Activated CD4-positive, alpha-beta T cell treated with anti-CD3 and anti-CD28 coated beads, Interleukin-2, amount 10 ng/mL, durations not matched to agents 24 days and 14 days (primary cell): ENCODE data around the gene PPP1R26. TPM values are rescaled to one million over a fixed set of nuclear protein-coding genes. Genes with fewer than 3 reads are reported as not detected.

ENCODE experiments used
- DNase-seq: peaks from one replicate; pipeline ENCODE4 v3.0.0; 2022
- H3K27ac Mint-ChIP-seq: one replicate; pipeline ENCODE4 v1.8.0; 2022; ENCODE audit warnings: mild to moderate bottlenecking, mixed read lengths
- H3K27me3 Mint-ChIP-seq: one replicate; pipeline ENCODE4 v1.8.0; 2022; ENCODE audit warnings: mixed read lengths
- H3K36me3 Mint-ChIP-seq: one replicate; pipeline ENCODE4 v1.8.0; 2022; ENCODE audit warnings: low read depth, mild to moderate bottlenecking, mixed read lengths
- H3K4me1 Mint-ChIP-seq: one replicate; pipeline ENCODE4 v1.8.0; 2021; ENCODE audit warnings: mixed read lengths
- H3K4me3 Mint-ChIP-seq: one replicate; pipeline ENCODE4 v1.8.0; 2022; ENCODE audit warnings: mild to moderate bottlenecking, moderate library complexity, mixed read lengths
- H3K9me3 Mint-ChIP-seq: one replicate; pipeline ENCODE4 v1.8.0; 2021; ENCODE audit warnings: mixed read lengths
- intact Hi-C: fragments of 100-400 bp; cut with micrococcal nuclease; formaldehyde crosslinking; loops from one replicate; pipeline ENCODE4 v1.15.1; 2023
- total RNA-seq: library from RNA; stranded (reverse); gene quantifications from 2 replicates; pipeline ENCODE4 v1.2.3, GENCODE V29; 2022

The PPP1R26 gene
- total RNA-seq, 1 donor from 2014 or later: 0.82 TPM

DNA sequence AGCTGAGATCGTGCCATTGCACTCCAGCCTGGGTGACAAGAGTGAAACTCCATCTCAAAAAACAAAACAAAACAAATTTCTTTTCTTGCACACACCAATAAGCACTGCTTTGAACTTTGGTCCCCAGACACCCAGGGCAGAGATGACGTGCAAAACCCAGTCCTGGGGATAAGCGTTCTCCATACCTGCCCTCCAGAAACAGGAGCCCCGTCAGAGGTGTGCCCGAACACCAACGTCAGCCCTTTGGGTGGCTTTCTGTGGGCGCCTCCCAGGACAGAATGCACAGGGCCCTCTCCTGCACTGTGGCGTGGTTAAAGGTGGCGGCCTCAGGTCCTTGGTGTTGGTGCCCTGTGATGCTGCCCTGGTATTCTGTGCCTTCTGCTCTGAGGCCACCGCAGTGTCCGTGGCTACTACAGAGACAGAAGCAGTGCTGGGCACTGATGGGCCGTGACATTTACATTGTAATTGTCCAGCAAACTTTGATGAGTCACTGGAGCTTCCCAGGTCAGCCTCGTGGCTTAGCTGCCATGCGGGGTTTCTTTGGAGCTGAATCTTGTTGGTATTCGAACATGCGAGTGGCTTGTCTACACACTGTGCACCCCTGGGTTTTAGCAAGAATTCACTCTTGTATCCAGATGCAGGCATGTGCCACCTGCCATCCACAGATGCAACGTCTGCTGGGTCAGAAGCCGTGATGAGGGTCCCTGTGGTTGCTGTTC lies 9.8 kb downstream of the PPP1R26 start:
- Mint-ChIP-seq H3K4me1 (no peaks in the 10 kb centered on the region), H3K27ac (no peak overlapping the region), H3K4me3 (no peak overlapping the region), H3K27me3 (no peaks in the 10 kb centered on the region), H3K9me3 (no peaks in the 10 kb centered on the region), H3K36me3 (no peaks in the 10 kb centered on the region)
- DNase-seq: no peak
- intact Hi-C loops: no loop called here

DNA sequence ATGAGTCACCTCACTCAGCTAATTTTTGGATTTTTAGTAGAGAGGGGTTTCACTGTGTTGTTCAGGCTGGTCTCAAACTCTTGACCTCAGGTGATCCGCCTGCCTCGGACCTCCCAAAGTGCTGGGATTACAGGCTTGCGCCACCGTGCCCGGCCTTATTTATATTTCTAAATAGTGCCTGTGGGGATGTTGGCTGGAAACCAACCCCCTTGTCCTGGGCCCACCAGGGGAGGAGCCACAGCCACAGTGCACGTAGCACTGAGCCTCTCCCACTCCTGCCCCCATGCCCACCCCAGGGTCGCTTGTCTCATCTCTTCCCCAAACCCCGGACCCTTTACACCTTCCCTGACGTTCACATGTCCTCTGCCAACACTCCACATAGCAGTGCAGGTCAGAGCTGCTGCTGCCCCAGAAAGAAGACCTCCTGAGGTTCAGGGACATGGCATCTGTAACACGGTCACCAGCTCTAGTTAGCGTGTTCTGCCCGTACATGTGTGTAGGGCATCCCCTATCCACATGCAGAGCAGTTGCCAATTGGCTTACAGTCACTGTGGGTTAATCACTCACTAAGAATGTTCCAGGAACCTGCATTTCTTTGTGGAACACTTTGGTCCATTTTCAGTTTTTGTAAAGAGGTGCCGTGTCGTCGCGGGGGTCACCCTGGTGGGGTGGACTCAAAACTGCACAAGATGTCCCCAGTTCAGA lies 10.7 kb downstream of the PPP1R26 start:
- intact Hi-C loops: no loop called here
- Mint-ChIP-seq H3K9me3 (no peaks in the 10 kb centered on the region), H3K27ac (no peak overlapping the region), H3K27me3 (no peaks in the 10 kb centered on the region), H3K4me3 (no peak overlapping the region), H3K36me3 (no peaks in the 10 kb centered on the region), H3K4me1 (no peaks in the 10 kb centered on the region)
- no peak for DNase-seq

DNA sequence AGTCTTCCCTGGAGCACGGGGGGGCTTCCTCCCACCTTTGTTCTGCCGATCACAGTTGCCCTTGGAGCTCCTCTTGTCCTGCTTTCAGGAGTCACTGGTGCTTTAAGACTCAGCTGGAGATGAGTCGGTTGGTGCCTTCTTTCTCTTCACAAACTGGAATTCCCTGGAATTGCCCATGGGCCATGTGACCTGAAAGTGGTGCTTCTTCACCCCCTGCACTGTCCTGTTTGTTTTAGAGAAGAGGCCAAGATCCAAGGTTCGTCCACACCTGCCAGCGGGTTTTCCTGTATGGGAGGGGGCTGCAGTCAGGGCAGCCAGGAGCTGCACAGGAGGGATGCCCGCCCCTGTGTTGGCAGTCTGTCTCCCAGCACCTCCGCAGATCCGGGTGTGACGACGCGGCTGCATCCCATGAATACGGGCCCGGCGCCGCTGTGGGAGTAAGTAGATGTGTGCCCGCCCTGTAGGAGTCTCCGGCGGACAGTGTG lies 11.4 kb downstream of the PPP1R26 start:
- no peaks in the 10 kb centered on the region for H3K9me3 Mint-ChIP-seq
- no peaks in the 10 kb centered on the region for H3K4me1 Mint-ChIP-seq
- intact Hi-C loops: no loop called here
- no peak overlapping the region for H3K27ac Mint-ChIP-seq
- no peak overlapping the region for H3K4me3 Mint-ChIP-seq
- no peaks in the 10 kb centered on the region for H3K36me3 Mint-ChIP-seq
- no peaks in the 10 kb centered on the region for H3K27me3 Mint-ChIP-seq
- no peak for DNase-seq

GRCh38 chr9:135491764-135492163 lies 12.2 kb downstream of the PPP1R26 start:
- intact Hi-C loops: no loop called here
- Mint-ChIP-seq H3K4me3 (no peak overlapping the region), H3K4me1 (no peaks in the 10 kb centered on the region), H3K36me3 (no peaks in the 10 kb centered on the region), H3K27ac (no peak overlapping the region), H3K27me3 (no peaks in the 10 kb centered on the region), H3K9me3 (no peaks in the 10 kb centered on the region)
- no peak for DNase-seq

GRCh38 chr9:135492886-135493669 lies 13.5 kb downstream of the PPP1R26 start:
- H3K4me1 Mint-ChIP-seq: no peaks in the 10 kb centered on the region
- DNase-seq: no peak
- no peaks in the 10 kb centered on the region for H3K36me3 Mint-ChIP-seq
- no peaks in the 10 kb centered on the region for H3K9me3 Mint-ChIP-seq
- no peak overlapping the region for H3K4me3 Mint-ChIP-seq
- no peak overlapping the region for H3K27ac Mint-ChIP-seq
- intact Hi-C loops: no loop called here
- peaks cover 1% of the 10 kb centered on the region for H3K27me3 Mint-ChIP-seq

DNA sequence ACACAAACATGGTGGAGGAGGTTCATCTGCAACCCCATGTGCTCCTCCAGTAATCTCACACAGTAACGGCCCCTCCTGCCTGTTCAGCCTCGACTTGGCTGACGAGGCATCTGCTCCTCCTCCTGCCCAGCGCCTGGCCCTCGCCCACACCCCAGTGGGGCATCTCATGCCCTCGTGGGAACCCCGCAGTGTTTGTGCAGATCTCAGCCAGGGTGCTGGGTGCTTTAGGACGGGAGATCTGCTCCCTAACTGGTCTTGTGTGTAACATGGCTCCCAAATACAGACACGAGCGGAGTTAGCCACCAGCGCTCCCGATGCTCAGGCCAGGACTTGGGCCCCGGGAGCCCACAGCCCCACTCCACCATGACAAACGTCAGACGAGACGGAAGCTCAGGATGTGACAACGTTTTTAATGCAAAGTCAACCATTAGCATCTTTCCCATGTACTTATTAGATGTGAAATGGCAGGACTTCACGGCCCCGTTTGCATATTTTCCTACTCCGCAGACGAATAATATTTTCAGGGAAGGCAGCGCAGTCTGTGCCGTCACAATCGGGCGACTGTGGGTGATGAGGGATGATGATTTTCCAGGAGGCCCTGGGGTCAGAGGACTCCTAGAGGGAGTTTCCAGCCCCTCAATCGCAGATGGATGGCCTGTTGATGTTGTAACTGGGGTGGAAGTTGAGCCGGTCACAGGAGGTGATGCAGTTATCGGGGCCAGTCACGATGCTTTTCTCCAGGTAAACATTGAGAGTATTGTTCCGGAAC lies 15.4 kb downstream of the PPP1R26 start:
- intact Hi-C loops: no loop called here
- Mint-ChIP-seq H3K9me3 (no peaks in the 10 kb centered on the region), H3K27me3 (peaks cover 8% of the 10 kb centered on the region), H3K4me1 (peaks cover 3% of the 10 kb centered on the region), H3K36me3 (no peaks in the 10 kb centered on the region), H3K4me3 (no peak overlapping the region), H3K27ac (no peak overlapping the region)
- no peak for DNase-seq

- H3K27me3 Mint-ChIP-seq: peaks cover 8% of the 10 kb centered on the region
- intact Hi-C loops: no loop called here
- peaks cover 14% of the 10 kb centered on the region for H3K36me3 Mint-ChIP-seq
- H3K27ac Mint-ChIP-seq: no peak overlapping the region
- H3K4me1 Mint-ChIP-seq: peaks cover 7% of the 10 kb centered on the region
- no peak overlapping the region for H3K4me3 Mint-ChIP-seq
- no peak for DNase-seq
- no peaks in the 10 kb centered on the region for H3K9me3 Mint-ChIP-seq
Measured at GRCh38 chr9:135498381-135499126, 19.0 kb downstream of the PPP1R26 start.

DNA sequence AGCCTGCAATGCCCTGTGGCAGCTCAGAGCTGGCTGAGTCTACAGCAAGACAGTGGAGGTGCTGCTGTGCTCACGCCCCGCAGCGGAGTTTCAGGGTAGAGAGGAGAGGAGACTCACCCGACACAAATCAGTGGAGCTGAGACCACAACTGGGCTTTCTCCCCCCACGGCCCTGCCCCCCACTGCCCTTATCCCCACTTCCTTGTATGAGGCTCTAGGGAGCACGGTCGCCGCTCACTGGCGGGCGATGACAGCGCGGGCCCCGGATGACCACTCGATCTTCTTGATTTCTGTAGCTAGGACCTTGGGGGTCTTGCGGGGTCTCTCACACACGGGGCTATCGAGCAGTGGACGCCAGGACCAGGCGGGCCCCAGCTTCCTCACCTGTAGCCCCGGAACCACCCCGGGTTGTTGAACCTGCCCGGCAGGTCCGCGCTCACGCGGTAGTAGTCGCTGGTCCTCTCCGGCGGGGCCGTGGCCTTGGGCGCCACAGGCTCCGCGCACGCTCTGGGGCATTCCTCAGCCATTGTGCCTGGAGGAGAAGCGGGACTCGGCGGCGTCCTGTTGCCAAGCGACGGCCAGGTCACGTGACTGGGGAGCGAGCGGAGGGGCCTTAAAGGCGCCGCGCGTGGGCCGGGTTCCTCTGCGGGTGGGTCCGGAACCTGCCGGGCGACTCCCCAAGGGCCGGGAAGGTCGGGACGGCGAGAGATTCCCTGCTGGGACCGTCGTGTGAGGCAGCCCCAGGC lies 19.9 kb downstream of the PPP1R26 start:
- peaks cover 20% of the 10 kb centered on the region for H3K36me3 Mint-ChIP-seq
- DNase-seq: peak; percentile 97
- H3K4me1 Mint-ChIP-seq: peaks cover 7% of the 10 kb centered on the region
- peak overlapping the region; percentile 95 for H3K4me3 Mint-ChIP-seq
- H3K27ac Mint-ChIP-seq: no peak overlapping the region
- peaks cover 8% of the 10 kb centered on the region for H3K27me3 Mint-ChIP-seq
- intact Hi-C loops: no loop called here
- H3K9me3 Mint-ChIP-seq: no peaks in the 10 kb centered on the region

- intact Hi-C loops: no loop called here
Measured at GRCh38 chr9:135500071-135500524, 20.5 kb downstream of the PPP1R26 start.

DNA sequence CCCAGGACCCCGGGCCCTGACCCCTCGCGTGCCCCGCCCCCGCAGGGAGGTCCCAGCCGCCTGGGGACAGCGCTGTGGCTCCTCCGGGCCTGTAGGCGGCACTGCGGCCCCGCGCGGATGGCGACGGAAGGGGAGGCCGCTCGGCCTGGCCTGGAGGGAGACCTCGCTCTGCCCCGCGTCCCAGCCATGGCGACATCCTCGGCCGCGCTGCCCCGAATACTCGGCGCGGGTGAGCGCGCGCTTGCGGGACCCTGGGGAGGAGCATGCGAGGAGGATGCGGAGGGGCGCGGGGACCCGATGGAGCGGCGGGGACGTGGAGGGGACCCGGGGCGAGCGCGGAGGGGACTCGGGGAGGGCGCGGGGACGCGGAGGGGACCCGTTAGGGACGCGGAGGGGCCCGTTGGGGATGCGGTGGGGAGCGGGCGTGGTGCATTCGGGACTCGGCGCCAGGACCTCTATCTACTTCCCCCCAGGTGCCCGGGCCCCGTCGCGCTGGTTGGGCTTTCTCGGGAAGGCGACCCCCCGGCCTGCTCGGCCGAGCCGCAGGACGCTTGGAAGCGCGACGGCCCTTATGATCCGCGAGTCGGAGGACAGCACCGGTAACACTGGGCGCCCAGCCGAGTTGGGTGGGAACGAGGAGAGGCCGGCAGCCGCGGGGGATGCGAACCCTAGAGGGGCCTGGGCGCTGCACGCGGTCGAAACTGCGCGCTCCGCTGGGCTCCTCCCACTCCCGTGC lies 21.1 kb downstream of the PPP1R26 start, which contains the start of gene MRPS2:
Gene MRPS2 (plus strand): TSS at position 158 of the 736 bp plus-strand sequence. CDS start 29 bp downstream, at position 187.
- Mint-ChIP-seq H3K27ac (peak within 1 kb of the TSS; percentile 97), H3K4me3 (peak within 1 kb of the TSS; percentile 95), H3K9me3 (no peaks in the 10 kb centered on the region), H3K4me1 (peaks cover 7% of the 10 kb centered on the region), H3K36me3 (peaks cover 28% of the 10 kb centered on the region), H3K27me3 (peaks cover 8% of the 10 kb centered on the region)
- DNase-seq: peak; percentile 97
- intact Hi-C loops: loop anchor here (1.0 kb wide), 1 partner anchor 31 kb away; no protein-coding TSS in a partner anchor

More at GRCh38 chr9:135500071-135500524, 20.5 kb downstream of the PPP1R26 start:
- H3K9me3 Mint-ChIP-seq: no peaks in the 10 kb centered on the region
- DNase-seq: no peak
- H3K27me3 Mint-ChIP-seq: peaks cover 8% of the 10 kb centered on the region
- peaks cover 7% of the 10 kb centered on the region for H3K4me1 Mint-ChIP-seq
- peak overlapping the region; percentile 95 for H3K4me3 Mint-ChIP-seq
- peaks cover 26% of the 10 kb centered on the region for H3K36me3 Mint-ChIP-seq
- peak overlapping the region; percentile 97 for H3K27ac Mint-ChIP-seq

GRCh38 chr9:135501261-135502167 lies 21.9 kb downstream of the PPP1R26 start:
- H3K36me3 Mint-ChIP-seq: peaks cover 28% of the 10 kb centered on the region
- no peak for DNase-seq
- no peaks in the 10 kb centered on the region for H3K9me3 Mint-ChIP-seq
- peak overlapping the region; percentile 95 for H3K4me3 Mint-ChIP-seq
- intact Hi-C loops: loop anchor here (1.0 kb wide), 1 partner anchor 32 kb away; no protein-coding TSS in a partner anchor
- peaks cover 7% of the 10 kb centered on the region for H3K4me1 Mint-ChIP-seq
- peak overlapping the region; percentile 97 for H3K27ac Mint-ChIP-seq
- H3K27me3 Mint-ChIP-seq: peaks cover 8% of the 10 kb centered on the region
